ENCODE measurements around the gene TPSG1.
"Not testable (repeated sequence)": the region's sequence is repeated elsewhere in the genome, so short reads cannot be mapped to it uniquely, and the experiment has no call there.

- TF ChIP-seq, protein P1, sequence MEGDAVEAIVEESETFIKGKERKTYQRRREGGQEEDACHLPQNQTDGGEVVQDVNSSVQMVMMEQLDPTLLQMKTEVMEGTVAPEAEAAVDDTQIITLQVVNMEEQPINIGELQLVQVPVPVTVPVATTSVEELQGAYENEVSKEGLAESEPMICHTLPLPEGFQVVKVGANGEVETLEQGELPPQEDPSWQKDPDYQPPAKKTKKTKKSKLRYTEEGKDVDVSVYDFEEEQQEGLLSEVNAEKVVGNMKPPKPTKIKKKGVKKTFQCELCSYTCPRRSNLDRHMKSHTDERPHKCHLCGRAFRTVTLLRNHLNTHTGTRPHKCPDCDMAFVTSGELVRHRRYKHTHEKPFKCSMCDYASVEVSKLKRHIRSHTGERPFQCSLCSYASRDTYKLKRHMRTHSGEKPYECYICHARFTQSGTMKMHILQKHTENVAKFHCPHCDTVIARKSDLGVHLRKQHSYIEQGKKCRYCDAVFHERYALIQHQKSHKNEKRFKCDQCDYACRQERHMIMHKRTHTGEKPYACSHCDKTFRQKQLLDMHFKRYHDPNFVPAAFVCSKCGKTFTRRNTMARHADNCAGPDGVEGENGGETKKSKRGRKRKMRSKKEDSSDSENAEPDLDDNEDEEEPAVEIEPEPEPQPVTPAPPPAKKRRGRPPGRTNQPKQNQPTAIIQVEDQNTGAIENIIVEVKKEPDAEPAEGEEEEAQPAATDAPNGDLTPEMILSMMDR (IDR thresholded peaks at IDR 0.05; ENCODE audit: low read length), result not testable (repeated sequence)
- not testable (repeated sequence) for TF ChIP-seq EZH2 (optimal IDR thresholded peaks at IDR 0.05; ENCODE audit: low read depth, low read length); EZH2phosphoT487 (IDR thresholded peaks at IDR 0.05; ENCODE audit: low read length)
Measured at GRCh38 chr16:1238909-1239308, 13.8 kb upstream of the TPSG1 start.
